Breast epithelium (tissue), 3 donors: ENCODE data around the gene RAPGEF4.

Experiments
- CTCF ChIP-seq, 3 donors: fragments of 450-650 bp; IDR thresholded peaks; one replicate each; pipeline ENCODE4 v1.5.1; 2016 to 2017; ENCODE audit warnings: antibody characterized with exemption in 3 of 3, mild to moderate bottlenecking in 3 of 3, moderate library complexity in 3 of 3
- POLR2A ChIP-seq: fragments of 450-650 bp; IDR thresholded peaks from one replicate; pipeline ENCODE4 v1.6.1; 2016; ENCODE audit warnings: antibody characterized with exemption, mild to moderate bottlenecking, moderate library complexity
- POLR2AphosphoS5 ChIP-seq, 3 donors: sonication (generic); formaldehyde crosslinking; IDR thresholded peaks; one replicate each; pipeline ENCODE4 v1.6.1; 2017; ENCODE audit warnings: antibody characterized with exemption in 3 of 3

DNA sequence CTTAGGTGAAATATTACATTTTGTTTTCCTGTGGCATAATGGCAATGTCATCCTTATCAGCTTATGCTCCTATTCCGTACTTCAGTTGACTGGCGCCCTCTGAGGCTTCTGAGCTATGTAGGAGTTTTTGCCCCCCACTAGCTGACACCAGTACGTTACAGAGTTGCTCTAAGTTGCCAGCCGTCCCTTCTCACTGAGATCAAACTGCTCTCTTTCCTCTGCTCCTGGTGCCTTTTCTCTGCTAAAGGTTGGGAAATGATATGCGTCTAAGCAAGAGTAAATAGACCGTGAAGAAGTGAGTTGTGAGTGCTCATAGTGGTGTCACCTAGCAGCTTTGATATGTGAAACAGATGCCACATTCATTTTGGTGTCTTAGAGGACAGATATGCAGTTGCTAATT, 99.2 kb downstream of the RAPGEF4 start:
- TF ChIP-seq POLR2A: no peak
- TF ChIP-seq CTCF (IDR thresholded peaks at IDR 0.05): no peak
- no peak for TF ChIP-seq POLR2AphosphoS5 (IDR thresholded peaks at IDR 0.05)
